ENCODE measurements around the gene ZBTB40. TPM values are rescaled to one million over a fixed set of nuclear protein-coding genes. Genes with fewer than 3 reads are reported as not detected.

Gene ZBTB40
- total RNA-seq, 1 experiment from 2014 or later = 16.3 TPM

DNA sequence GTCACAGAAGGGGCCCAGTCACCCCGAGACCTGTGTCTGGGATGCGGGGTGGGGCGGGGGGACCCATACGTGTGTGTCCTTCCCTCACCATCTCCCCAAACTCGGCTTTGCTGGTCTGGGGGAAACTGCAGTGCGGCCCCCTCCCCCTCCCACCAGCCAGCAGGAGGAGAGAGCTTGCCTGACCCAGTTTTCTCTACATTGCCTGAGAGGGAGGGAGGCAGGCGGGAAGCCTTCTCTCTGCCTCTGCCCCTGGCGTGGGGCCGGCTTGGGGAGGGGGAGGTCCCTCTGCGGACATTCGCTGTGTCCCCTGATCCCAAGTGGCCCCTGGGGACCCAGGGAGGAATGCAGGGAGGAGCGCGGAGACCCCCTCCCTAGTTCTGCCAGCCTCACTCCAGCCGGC, 115.5 kb downstream of the ZBTB40 start:
- WGBS (ENCODE audit: extremely low coverage, insufficient read length, low lambda C conversion rate) = no CpG with 5 or more reads among the region's 14 CpGs
- H2BK20ac ChIP-seq (ENCODE audit: low read depth, low read length, poor library complexity, severe bottlenecking) = no peak overlapping the region
- H3T11ph ChIP-seq (ENCODE audit: low read length) = no peak overlapping the region
- no peak overlapping the region for H2AFZ ChIP-seq (ENCODE audit: low read length)
- peaks cover 9% of the 10 kb centered on the region for H3K23me2 ChIP-seq (ENCODE audit: insufficient read length, low read depth, low read length, poor library complexity, severe bottlenecking)
- H3K79me2 ChIP-seq (ENCODE audit: insufficient read depth, low read length) = no peaks in the 10 kb centered on the region
- H3K36me3 Mint-ChIP-seq (ENCODE audit: insufficient read depth in 1 of 3, low read depth in 3 of 3) = no peaks in the 10 kb centered on the region; a peak in 2 of 7 replicates
- no peak overlapping the region for H3K23ac ChIP-seq (ENCODE audit: insufficient read length, low read depth, low read length)
- no peak overlapping the region for H2BK12ac ChIP-seq (ENCODE audit: insufficient read length, low read depth, low read length)
- no peak for TF ChIP-seq CTCF (conservative IDR thresholded peaks at IDR 0.05)
- H3K4me1 ChIP-seq (ENCODE audit: insufficient read depth, low read length) = peaks cover 1% of the 10 kb centered on the region; the same call in 1 of the 2 replicates
- H3K4me2 ChIP-seq (ENCODE audit: insufficient read depth, insufficient read length, low read length) = no peak overlapping the region
- DNase-seq = no peak
- H2AK5ac ChIP-seq (ENCODE audit: insufficient read length, low read length) = no peak overlapping the region
- H2BK120ac ChIP-seq (ENCODE audit: low read depth, low read length, poor library complexity, severe bottlenecking) = no peak overlapping the region
- no peak overlapping the region for H3K9ac ChIP-seq (ENCODE audit: extremely low read depth, insufficient read length, low read length)
- H3K4me3 Mint-ChIP-seq = no peak overlapping the region
- peaks cover 0 to 2% of the 10 kb centered on the region in 2 experiments; a peak in 1 of 5 replicates for H3K9me3 Mint-ChIP-seq
- H3K27me3 Mint-ChIP-seq (ENCODE audit: low read depth) = peaks cover 29% of the 10 kb centered on the region
- no peak overlapping the region for H2BK15ac ChIP-seq (ENCODE audit: low read depth, low read length)
- H3K14ac ChIP-seq (ENCODE audit: insufficient read depth, low read length) = no peak overlapping the region
- no peaks in the 10 kb centered on the region for H3K9me3 ChIP-seq (ENCODE audit: control insufficient read depth, low read depth, low read length)
- no peaks in the 10 kb centered on the region for H4K20me1 ChIP-seq (ENCODE audit: control insufficient read depth, insufficient read depth, insufficient read length)
- no peak overlapping the region for H3K56ac ChIP-seq (ENCODE audit: insufficient read length, low read depth, low read length)
- no peak overlapping the region for H4K8ac ChIP-seq (replicated peaks; ENCODE audit: insufficient read length, low read depth, low read length)
- peaks cover 15 to 38% of the 10 kb centered on the region in 2 experiments for H3K4me1 Mint-ChIP-seq
- H2BK5ac ChIP-seq (ENCODE audit: insufficient read length, low read length) = no peak overlapping the region
- no peak overlapping the region for H3K27ac ChIP-seq (ENCODE audit: insufficient read length, low read depth, low read length)
- no peak overlapping the region for H3K4ac ChIP-seq (ENCODE audit: low read depth, low read length)
- peaks cover 12% of the 10 kb centered on the region; the same call in 1 of the 2 replicates for H3K27me3 ChIP-seq (ENCODE audit: insufficient read depth, low read length)
- H3K18ac ChIP-seq (ENCODE audit: insufficient read length, low read depth, low read length) = no peak overlapping the region
- no peak overlapping the region for H3K27ac Mint-ChIP-seq
- no peak overlapping the region for H4K5ac ChIP-seq (ENCODE audit: insufficient read length, low read depth, low read length)
- no peaks in the 10 kb centered on the region for H3K79me1 ChIP-seq (ENCODE audit: insufficient read depth, low read depth, low read length, poor library complexity, severe bottlenecking)
- no peak overlapping the region for H4K91ac ChIP-seq (ENCODE audit: insufficient read length, low read depth, low read length)
